DMS 273 (cell line): ENCODE data around the gene SOCS2.

Source experiments
- DNase-seq: peaks from one replicate; lab custom pipeline; 2025; ENCODE audit not compliant: unreplicated experiment; lab: John Stamatoyannopoulos, UW

The SOCS2 gene

GRCh38 chr12:93565760-93566159 is 6.7 kb upstream of the SOCS2 start:
- no peak for DNase-seq

GRCh38 chr12:93567174-93567573 is 5.3 kb upstream of the SOCS2 start:
- no peak for DNase-seq

GRCh38 chr12:93568091-93568490 is 4.4 kb upstream of the SOCS2 start:
- no peak for DNase-seq

GRCh38 chr12:93569301-93569655 is 3.2 kb upstream of the SOCS2 start:
- DNase-seq: no peak

- DNase-seq: peak; percentile 83
Measured at GRCh38 chr12:93569656-93570551, 2.6 kb upstream of the SOCS2 start.

- peak; percentile 96 for DNase-seq
Measured at GRCh38 chr12:93570552-93571364, 1.7 kb upstream of the SOCS2 start.

DNA sequence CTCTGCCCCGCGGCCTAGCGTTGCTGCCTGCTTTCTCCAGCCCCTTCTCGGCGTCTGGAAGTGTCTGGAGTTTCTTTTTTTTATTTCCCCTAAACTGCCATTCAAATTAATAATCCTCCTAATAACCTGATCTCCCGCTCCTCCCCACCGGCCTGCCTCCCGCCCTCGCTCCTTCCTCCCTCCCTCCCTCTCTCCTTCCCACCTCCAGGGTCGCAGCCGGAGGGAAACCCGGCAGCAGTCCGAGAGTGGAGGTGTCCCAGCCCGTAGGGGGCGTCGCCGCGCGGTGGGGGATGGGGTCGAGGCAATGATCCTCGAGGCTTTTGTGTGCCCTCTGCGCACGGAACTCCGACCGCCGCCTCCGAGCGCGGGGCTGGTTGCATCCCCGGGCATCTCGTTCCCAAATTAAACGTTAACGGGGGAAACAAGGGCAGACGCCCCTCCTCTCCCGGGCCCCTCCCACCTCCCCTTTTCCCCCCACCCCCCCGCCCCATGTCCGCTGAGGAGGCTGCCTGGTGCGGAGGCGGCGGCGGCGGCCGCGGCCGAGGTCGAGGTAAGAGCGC is 1.0 kb upstream of the SOCS2 start:
- peak; percentile 83 for DNase-seq

GRCh38 chr12:93572712-93573551 is 457 bp downstream of the SOCS2 start:
- no peak for DNase-seq

DNA sequence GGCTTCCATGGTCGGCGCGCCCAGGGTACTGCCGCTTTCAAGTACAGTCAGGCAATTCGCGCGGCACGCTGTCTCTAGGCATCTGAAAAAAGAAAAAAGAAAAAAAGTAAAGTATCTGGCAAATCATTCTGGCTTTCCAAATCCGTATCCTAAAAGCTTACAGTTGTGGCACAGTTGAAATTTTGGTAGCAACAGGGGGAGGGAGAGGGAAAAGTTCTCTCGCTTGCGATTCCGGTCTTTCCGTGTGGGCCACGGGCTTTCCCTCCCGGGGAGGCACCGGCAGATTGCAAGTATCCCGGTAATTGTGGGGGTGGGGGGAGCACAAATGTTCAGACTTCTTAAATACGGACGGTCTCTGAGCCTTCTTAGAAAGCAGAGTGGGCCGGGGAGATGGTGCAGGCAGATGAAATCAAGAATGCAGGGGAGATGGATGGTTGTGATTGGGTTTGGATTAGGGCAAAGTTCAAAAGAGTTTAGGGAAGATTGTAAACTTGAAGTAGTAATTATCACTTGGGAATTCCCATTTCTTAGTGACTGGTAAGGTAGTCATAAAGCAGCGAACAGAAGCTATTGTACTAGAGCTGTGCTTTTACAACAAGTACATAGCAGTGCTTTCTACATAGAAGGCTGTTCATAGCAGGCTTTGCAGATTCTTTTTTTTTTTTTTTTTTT is 1.2 kb downstream of the SOCS2 start:
- DNase-seq: no peak

- no peak for DNase-seq
Measured at GRCh38 chr12:93577222-93577621, 4.7 kb downstream of the SOCS2 start.

- no peak for DNase-seq
Measured at GRCh38 chr12:93578221-93578620, 5.7 kb downstream of the SOCS2 start.

- DNase-seq: no peak
Measured at GRCh38 chr12:93580682-93581081, 8.2 kb downstream of the SOCS2 start.

DNA sequence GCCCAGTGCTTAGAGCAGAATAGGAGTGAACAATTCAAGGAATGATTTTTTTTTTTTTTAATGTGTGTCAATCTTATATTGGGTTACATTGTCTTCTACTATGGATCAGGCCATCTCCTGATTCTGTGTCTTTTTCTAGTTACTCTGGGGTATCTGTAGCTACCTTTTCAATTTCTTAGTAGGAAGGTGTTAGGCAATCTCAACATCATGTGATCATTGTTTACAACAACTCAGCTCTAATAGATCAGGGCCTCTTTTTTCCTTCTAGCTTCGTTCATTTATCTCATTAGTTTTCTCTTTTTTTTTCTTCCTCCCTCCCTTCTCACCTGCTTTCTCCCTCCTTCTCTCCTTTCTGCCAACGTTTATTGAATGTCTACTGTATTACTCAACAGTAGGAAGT is 8.9 kb downstream of the SOCS2 start:
- DNase-seq: no peak

- no peak for DNase-seq
Measured at GRCh38 chr12:93582351-93582750, 9.9 kb downstream of the SOCS2 start.

DNA sequence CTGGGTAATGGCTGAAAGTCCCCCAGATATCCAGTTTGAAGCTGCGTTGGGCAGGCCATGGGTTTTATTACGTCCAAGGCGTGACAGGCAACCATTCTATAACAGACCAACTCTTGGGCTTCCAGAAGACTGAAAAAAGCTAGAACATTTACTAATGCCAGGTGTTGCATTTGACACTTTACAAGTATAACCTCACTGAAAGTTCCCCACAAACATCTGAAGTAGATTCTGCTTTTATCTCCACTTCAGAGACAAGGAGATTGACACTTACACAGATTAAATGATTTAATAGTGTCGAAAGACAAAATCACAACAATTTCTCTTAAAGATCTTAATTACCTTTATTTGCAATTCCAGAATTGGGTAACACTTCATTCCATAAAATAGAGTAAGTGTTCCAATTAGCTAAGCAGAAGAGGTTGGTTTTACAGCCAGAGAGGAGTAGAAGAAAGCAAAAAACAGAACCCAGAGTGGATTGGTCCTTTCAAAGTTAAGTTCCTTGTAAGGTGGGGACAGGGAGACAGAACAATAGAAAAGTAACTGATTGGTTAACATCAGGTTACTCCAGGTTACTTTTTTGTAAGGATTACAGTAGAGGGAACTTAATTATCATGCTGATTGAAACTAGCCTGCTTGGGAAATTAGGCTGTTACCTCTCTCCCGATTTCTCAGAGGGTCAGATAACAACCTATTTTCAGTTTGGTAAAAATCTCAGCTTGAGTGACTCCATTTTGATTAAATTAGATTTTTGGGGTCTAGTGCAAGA is 11.3 kb downstream of the SOCS2 start:
- DNase-seq: no peak

DNA sequence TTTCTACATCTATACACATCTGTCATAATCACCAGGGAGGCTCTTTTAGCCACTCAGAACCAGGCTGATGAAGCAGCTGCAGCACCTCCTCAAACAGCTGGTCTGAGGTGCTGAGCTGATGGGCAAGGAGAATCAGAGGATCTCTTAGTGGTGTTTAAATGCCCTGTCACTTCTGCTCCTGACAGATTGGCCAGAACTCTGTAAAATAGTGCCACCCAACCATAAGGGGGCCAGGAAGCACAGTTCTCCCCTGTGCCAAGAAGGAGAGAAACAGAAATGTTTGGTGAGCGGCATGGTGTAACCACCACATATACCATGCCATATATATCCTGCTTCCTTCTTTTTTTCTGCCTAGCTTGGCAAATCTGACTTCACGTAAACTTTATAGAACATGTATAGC is 12.8 kb downstream of the SOCS2 start:
- DNase-seq: peak; percentile 14

- DNase-seq: no peak
Measured at GRCh38 chr12:93587611-93588010, 15.1 kb downstream of the SOCS2 start.

DNA sequence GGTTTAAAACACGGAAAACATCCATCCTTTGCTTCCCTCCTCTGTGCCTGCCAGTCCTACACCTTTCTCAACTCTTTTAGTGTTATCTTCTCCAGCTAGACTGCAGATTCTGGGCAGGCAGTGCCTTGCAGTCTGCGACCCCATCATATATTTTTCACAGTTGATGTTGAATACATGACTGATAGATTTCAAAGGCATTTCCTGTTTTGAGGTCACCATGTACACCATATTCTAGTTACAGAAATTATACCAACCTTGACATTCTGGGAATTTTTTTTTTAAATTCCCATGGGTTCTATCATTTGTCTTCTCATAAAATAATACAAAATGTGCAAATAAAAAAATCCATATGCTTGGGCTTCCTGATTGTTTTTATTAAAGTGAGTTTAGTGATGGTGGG is 16.6 kb downstream of the SOCS2 start:
- DNase-seq: no peak

DNA sequence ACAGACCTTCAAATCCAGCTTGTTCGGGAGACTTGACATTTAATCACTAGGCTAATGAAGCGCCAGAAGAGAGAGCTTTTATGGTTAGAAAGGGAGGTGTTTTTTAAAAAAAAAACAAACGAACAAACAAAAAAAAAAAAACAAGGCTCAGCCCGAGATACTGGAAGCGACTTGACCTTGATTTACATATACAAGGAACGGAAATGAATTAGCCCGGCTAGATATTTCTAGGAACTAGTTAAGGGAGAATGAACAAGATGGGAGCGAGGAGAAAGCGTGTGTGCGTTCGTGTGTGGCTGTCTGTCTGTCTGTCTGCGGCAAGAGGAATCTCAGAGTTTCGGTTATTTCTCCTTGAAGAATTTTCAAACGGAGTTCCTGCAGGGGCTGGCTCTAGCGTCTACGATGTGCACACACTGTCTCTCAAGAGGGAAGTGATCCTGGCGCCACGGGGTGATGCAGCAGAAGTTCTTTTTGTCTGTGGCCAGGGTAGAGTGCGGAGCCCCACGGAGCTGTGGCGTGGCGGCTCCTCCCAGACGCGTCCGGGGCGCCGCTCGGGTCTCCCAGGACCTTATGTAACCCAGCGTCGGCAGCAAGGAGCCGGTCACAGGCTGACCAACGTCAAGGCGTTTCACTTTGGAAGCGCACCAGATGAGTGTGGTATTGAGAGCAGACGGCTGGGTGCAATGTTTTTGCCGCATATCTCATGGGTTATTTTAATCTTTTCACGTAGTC is 18.8 kb downstream of the SOCS2 start:
- DNase-seq: peak; percentile 56
